Pancreas (tissue), 10 donors: ENCODE data around the gene SYNPR. TPM values are rescaled to one million over a fixed set of nuclear protein-coding genes. Genes with fewer than 3 reads are reported as not detected.

Source experiments
- ATAC-seq, 4 donors: fragments of 200-7000 bp; cut with Tn5 transposase; one replicate each; pipeline versions ENCODE4 v1.8.0 to v1.9.1; 2020; ENCODE audit warnings: mild to moderate bottlenecking in 4 of 4, moderate library complexity in 4 of 4
- DNase-seq, 6 donors: peaks; one replicate each; pipeline ENCODE4 v3.0.0-alpha.2; 2020
- FAIRE-seq: peaks from 2 replicates; lab custom pipeline; 2012; peaks lifted over from hg19 to GRCh38; lab: Jason Lieb, UNC
- H3K27ac ChIP-seq, 4 donors: fragments of 200-600 bp; sonication (generic); 1 replicate in 3 of 4; 2 replicates in 1 of 4; pipeline versions ENCODE4 v1.5.0 to v1.8.0; 2020
- H3K27me3 ChIP-seq, 4 donors: fragments of 200-600 bp; one replicate each; pipeline ENCODE4 v1.8.0; 2021
- H3K36me3 ChIP-seq, 3 donors: fragments of 200-600 bp; sonication (generic) in 1 of 3; one replicate each; pipeline versions ENCODE4 v1.5.0 to v1.8.0; 2020 to 2021
- H3K4me1 ChIP-seq, 3 donors: fragments of 200-600 bp; one replicate each; pipeline ENCODE4 v1.8.0; 2021
- H3K4me3 ChIP-seq, 4 donors: fragments of 200-600 bp; sonication (generic) in 2 of 4; one replicate each; pipeline versions ENCODE4 v1.5.0 to v1.8.0; 2020 to 2021
- H3K9me3 ChIP-seq, 4 donors: fragments of 200-600 bp; one replicate each; pipeline ENCODE4 v1.8.0; 2021
- WGBS, 2 donors: extraction: QIAGEN DNeasy Blood & Tissue Kit; methylation state at CpG; one replicate each; pipeline ENCODE4 v1.1.7; 2013; 5-methylcytosine and 5-hydroxymethylcytosine counted together
- intact Hi-C, 3 donors: fragments of 100-400 bp; cut with DNase I; formaldehyde crosslinking; loops; one replicate each; pipeline versions ENCODE4 v1.11.1 to v1.14.2; 2022
- polyA plus RNA-seq, 2 donors: library from polyadenylated mRNA; stranded (reverse); fragments of 200-250 nt; gene quantifications; one replicate each; pipeline ENCODE4 v1.2.3, GENCODE V29; 2013
- total RNA-seq, 6 donors: library from RNA; stranded (reverse); fragmentation: NEBNext Ultra II Directional in 4 of 6; extraction: Animal tissue kit (Norgen Biotek cat#: 25700) in 4 of 6; gene quantifications; one replicate each; pipeline versions ENCODE4 v1.2.1 to v1.2.4, GENCODE V29; 2021 to 2023
- TF ChIP-seq, protein P1 (sequence below), 4 donors: fragments of 200-600 bp; sonication (generic) in 3 of 4; IDR thresholded peaks; one replicate each; pipeline versions ENCODE4 v1.5.0 to v1.8.0; 2021; ENCODE audit warnings: antibody characterized with exemption in 4 of 4
- donor health status: healthy with polysubstance abuse.
- donor health status: DM: no; HTN: no; CAD: no; lungs with moderate emphysema.
- donor health status: DM: no; HTN: no; CAD: no.
- donor health status: control.
- donor health status: control.
- donor health status: Bipolar disorder and iron deficiency.
- donor health status: DM: yes; HTN: yes; CAD: no.
- donor health status: DM: no; HTN: no; CAD: no.
- donor health status: DM: no; HTN: no; CAD: no.
- donor health status: DM: yes; HTN: yes; CAD: no.

SYNPR gene
- total and polyA plus RNA-seq, 8 donors: 0.31 to 1.4 TPM; not detected in 6

DNA sequence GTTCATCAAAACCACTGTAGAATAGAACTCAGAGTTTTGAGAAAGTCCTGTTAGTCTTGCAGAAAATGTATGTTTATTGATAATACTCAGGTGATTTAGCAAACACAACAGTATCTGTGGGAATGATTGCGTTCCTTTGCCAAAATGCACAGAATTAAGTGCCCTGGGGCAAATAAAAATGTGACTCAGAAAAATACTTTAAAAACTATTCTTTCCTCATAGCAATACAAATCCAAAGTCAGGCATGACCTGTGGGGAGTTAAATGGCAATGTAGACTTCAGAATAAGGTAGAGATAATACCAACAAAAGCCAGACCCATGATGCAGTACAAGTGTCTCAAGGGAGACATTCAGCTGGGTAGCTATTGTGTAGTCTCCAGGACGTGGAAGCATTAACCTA, 302.0 kb downstream of the SYNPR start:
- Histone ChIP-seq H3K27me3 (no peaks in the 10 kb centered on the region), H3K4me3 (no peak overlapping the region), H3K27ac (no peak overlapping the region), H3K9me3 (no peaks in the 10 kb centered on the region), H3K4me1 (peaks cover 9 to 20% (median 20%) of the 10 kb centered on the region in 3 donors), H3K36me3 (no peaks in the 10 kb centered on the region)
- ATAC-seq (no peak), FAIRE-seq (no peak), DNase-seq (no peak)
- intact Hi-C loops: no loop called here
- TF ChIP-seq, protein P1, sequence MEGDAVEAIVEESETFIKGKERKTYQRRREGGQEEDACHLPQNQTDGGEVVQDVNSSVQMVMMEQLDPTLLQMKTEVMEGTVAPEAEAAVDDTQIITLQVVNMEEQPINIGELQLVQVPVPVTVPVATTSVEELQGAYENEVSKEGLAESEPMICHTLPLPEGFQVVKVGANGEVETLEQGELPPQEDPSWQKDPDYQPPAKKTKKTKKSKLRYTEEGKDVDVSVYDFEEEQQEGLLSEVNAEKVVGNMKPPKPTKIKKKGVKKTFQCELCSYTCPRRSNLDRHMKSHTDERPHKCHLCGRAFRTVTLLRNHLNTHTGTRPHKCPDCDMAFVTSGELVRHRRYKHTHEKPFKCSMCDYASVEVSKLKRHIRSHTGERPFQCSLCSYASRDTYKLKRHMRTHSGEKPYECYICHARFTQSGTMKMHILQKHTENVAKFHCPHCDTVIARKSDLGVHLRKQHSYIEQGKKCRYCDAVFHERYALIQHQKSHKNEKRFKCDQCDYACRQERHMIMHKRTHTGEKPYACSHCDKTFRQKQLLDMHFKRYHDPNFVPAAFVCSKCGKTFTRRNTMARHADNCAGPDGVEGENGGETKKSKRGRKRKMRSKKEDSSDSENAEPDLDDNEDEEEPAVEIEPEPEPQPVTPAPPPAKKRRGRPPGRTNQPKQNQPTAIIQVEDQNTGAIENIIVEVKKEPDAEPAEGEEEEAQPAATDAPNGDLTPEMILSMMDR (IDR thresholded peaks at IDR 0.05): no peak
- 67 to 69% methylated on average over 2 of the region's 2 CpGs for WGBS, 2 donors

DNA sequence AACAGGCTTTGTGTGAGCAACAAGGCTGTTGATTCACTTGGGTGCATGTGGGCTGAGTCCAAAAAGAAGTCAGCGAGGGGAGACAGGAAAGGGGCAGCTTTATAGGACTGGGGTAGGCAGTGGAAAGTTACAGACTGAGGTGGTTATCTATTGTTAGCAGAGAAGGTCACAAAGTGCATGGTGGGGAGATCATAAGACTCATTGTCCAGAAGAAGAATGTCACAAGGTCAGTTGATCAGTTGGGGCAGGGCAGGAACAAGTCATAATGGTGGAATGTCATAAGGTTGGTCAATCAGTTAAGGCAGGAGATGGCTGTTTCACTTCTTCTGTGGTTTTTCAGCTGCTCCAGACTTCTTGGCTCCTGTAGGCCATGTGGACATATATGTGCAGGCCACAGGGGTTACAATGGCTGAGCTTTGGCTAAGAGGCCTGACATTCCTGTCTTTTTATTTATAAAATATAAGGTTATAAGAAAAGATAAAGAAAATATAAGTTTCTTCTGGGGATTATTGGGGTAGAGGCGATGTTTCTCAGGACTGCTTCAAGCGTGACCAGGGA, 304.9 kb downstream of the SYNPR start:
- Histone ChIP-seq H3K4me1 (no peaks in the 10 kb centered on the region), H3K27me3 (no peaks in the 10 kb centered on the region), H3K4me3 (no peak overlapping the region), H3K27ac (no peak overlapping the region), H3K9me3 (no peaks in the 10 kb centered on the region), H3K36me3 (no peaks in the 10 kb centered on the region)
- intact Hi-C loops: no loop called here
- no peak for DNase-seq
- WGBS, 2 donors: 93 to 96% methylated on average over 3 of the region's 3 CpGs
- no peak for FAIRE-seq
- TF ChIP-seq, protein P1 (IDR thresholded peaks at IDR 0.05): no peak
- no peak for ATAC-seq

DNA sequence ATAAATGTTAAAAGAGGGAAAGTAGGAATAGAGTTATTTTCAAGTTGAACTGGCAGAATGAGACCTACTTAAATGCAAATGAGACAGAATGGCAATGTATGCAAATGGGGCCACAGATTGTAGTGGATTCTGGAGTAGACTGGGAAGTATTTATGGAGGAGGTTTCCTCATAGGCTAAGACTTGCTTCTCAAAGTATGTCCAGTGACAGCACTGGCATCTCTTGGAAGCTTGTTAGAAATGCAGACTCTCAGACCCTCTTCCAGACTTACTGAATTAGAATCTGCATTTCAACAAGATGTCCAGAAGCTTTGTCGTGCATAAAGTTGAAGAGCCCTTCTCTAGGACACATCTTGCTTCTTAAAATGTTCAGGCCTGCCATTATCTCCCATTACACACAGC, 306.6 kb downstream of the SYNPR start:
- FAIRE-seq (no peak), ATAC-seq (no peak), DNase-seq (no peak)
- intact Hi-C loops: no loop called here
- Histone ChIP-seq H3K4me1 (no peaks in the 10 kb centered on the region), H3K27me3 (no peaks in the 10 kb centered on the region), H3K4me3 (no peak overlapping the region), H3K27ac (no peak overlapping the region), H3K36me3 (no peaks in the 10 kb centered on the region), H3K9me3 (no peaks in the 10 kb centered on the region)
- TF ChIP-seq, protein P1 (IDR thresholded peaks at IDR 0.05): no peak
- WGBS, 2 donors: 96 to 99% methylated on average over 1 of the region's 1 CpG

DNA sequence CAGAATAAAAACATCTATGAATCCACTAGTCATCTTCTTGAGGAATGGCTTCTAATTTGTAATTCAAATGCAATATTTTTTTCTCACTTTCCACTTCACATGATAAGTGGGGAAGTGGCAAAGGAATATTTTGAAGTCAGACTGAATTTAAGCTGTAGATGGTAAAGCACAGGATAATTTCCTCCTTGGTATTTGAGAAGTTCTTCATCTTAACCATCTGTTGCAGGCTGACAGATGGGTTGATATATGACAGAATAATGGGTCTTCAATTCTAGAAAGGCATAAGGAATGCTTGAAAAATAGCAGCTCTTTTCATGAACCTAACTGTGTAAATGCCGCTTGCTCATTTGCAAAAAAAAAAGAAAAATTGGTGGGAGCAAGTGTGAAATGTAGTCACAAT, 307.8 kb downstream of the SYNPR start:
- intact Hi-C loops: no loop called here

DNA sequence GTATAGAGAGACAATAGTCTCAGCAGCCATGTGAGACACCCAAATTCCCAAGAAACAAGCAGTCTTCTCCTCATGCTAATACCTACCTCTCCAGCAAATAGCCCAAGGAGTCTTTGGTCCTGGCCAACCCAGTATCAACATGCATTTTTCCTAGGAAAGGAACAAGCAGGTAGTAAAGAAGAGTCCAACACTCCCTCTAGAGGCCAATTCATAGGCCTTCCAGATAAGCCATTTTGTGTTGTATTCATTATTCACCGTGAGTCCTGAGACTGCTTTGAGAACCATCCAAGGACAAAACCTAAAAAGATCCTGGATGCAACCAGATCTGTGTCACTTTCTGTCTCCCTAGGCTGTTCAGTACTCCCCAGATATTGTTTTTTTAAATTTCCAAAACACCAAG, 310.8 kb downstream of the SYNPR start:
- no peak overlapping the region for H3K27ac ChIP-seq
- 94 to 95% methylated on average over 1 of the region's 1 CpG for WGBS, 2 donors
- H3K4me3 ChIP-seq: no peak overlapping the region
- intact Hi-C loops: no loop called here
- FAIRE-seq: no peak
- no peak for ATAC-seq
- H3K27me3 ChIP-seq: no peaks in the 10 kb centered on the region
- H3K9me3 ChIP-seq: no peaks in the 10 kb centered on the region
- H3K36me3 ChIP-seq: no peaks in the 10 kb centered on the region
- no peaks in the 10 kb centered on the region for H3K4me1 ChIP-seq
- no peak for DNase-seq
- TF ChIP-seq, protein P1 (IDR thresholded peaks at IDR 0.05): no peak

More for the DNA sequence above, 307.8 kb downstream of the SYNPR start:
- H3K9me3 ChIP-seq: no peaks in the 10 kb centered on the region
- TF ChIP-seq, protein P1 (IDR thresholded peaks at IDR 0.05): no peak
- H3K27me3 ChIP-seq: no peaks in the 10 kb centered on the region
- DNase-seq (no peak), ATAC-seq (no peak), FAIRE-seq (no peak)
- H3K4me1 ChIP-seq: no peaks in the 10 kb centered on the region
- no peak overlapping the region for H3K4me3 ChIP-seq
- H3K27ac ChIP-seq: no peak overlapping the region
- 84 to 87% methylated on average over 1 of the region's 1 CpG for WGBS, 2 donors
- H3K36me3 ChIP-seq: no peaks in the 10 kb centered on the region
